Fibroblast of lung (primary cell): Measurements from ENCODE around the gene SEC14L5.

Source experiments
- EZH2 ChIP-seq: IDR thresholded peaks from 2 replicates; pipeline ENCODE4 v1.5.1; 2012; ENCODE audit warnings: low read length, control low read depth, mild to moderate bottlenecking; ENCODE audit errors: missing control alignments
- TF ChIP-seq, protein P1 (sequence below), 2 donors: IDR thresholded peaks in 1 of 2; conservative IDR thresholded peaks in 1 of 2; 1 replicate in 1 of 2; 2 replicates in 1 of 2; pipeline ENCODE4 v1.5.1; 2011 to 2012; ENCODE audit warnings: low read length in 2 of 2, control low read depth in 1 of 2, inconsistent platforms in 1 of 2, low read depth in 1 of 2, mild to moderate bottlenecking in 1 of 2

DNA sequence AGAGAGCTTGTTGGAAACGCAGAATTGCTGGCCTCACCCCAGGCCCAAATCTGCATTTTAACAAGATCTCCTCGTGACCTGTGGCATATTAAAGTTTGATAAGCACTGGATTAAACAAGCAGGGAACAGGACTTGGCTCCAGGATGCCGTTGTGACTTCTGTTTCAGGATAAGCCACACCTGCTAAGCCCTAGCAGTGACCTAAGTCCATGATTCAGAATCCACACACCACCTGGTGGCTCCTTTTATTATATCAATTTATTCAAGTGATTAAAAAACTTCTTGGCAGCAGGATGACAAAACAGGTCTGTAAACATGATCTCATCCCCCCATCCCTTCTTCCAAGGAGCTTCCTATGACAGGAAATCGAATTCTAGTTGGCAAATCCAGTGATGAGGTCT, 66.5 kb downstream of the SEC14L5 start:
- TF ChIP-seq, protein P1, sequence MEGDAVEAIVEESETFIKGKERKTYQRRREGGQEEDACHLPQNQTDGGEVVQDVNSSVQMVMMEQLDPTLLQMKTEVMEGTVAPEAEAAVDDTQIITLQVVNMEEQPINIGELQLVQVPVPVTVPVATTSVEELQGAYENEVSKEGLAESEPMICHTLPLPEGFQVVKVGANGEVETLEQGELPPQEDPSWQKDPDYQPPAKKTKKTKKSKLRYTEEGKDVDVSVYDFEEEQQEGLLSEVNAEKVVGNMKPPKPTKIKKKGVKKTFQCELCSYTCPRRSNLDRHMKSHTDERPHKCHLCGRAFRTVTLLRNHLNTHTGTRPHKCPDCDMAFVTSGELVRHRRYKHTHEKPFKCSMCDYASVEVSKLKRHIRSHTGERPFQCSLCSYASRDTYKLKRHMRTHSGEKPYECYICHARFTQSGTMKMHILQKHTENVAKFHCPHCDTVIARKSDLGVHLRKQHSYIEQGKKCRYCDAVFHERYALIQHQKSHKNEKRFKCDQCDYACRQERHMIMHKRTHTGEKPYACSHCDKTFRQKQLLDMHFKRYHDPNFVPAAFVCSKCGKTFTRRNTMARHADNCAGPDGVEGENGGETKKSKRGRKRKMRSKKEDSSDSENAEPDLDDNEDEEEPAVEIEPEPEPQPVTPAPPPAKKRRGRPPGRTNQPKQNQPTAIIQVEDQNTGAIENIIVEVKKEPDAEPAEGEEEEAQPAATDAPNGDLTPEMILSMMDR (conservative IDR thresholded peaks at IDR 0.05 in 1 of 2, IDR thresholded peaks at IDR 0.05 in 1 of 2; ENCODE audit: low read depth in 1 of 2, low read length in 2 of 2), result no peak
- no peak for TF ChIP-seq EZH2
